Smooth muscle cell of the brain vasculature (primary cell): Measurements from ENCODE around the gene SOX1.

Experiments used
- DNase-seq: peaks from one replicate; pipeline ENCODE4 v3.0.0-alpha.2; 2012; ENCODE audit warnings: low read depth, low spot score

Gene SOX1

GRCh38 chr13:112067116-112067741, at the start of gene SOX1:
SOX1 (plus strand) TSS chr13:112067149; CDS start chr13:112067659, 510 bp downstream.
- no peak for DNase-seq

- DNase-seq = no peak
Measured at GRCh38 chr13:112024577-112024976, 42.4 kb upstream of the SOX1 start.

- no peak for DNase-seq
Measured at GRCh38 chr13:112027250-112027649, 39.7 kb upstream of the SOX1 start.

- DNase-seq = no peak
Measured at GRCh38 chr13:112028481-112028880, 38.5 kb upstream of the SOX1 start.

GRCh38 chr13:112029143-112029542, 37.8 kb upstream of the SOX1 start:
- no peak for DNase-seq

GRCh38 chr13:112032186-112032993, 34.6 kb upstream of the SOX1 start:
- no peak for DNase-seq

- DNase-seq = no peak
Measured at GRCh38 chr13:112034231-112034630, 32.7 kb upstream of the SOX1 start.

GRCh38 chr13:112034846-112035245, 32.1 kb upstream of the SOX1 start:
- DNase-seq = no peak

- DNase-seq = no peak
Measured at GRCh38 chr13:112042496-112042895, 24.5 kb upstream of the SOX1 start.

- DNase-seq = no peak
Measured at GRCh38 chr13:112052213-112052612, 14.7 kb upstream of the SOX1 start.

- DNase-seq = no peak
Measured at GRCh38 chr13:112053167-112053743, 13.7 kb upstream of the SOX1 start.

- no peak for DNase-seq
Measured at GRCh38 chr13:112053744-112054615, 13.0 kb upstream of the SOX1 start.

GRCh38 chr13:112054616-112055015, 12.3 kb upstream of the SOX1 start:
- DNase-seq = no peak

GRCh38 chr13:112055036-112055914, 11.7 kb upstream of the SOX1 start:
- no peak for DNase-seq

GRCh38 chr13:112055915-112056269, 11.1 kb upstream of the SOX1 start:
- DNase-seq = no peak

- no peak for DNase-seq
Measured at GRCh38 chr13:112056284-112056727, 10.6 kb upstream of the SOX1 start.

- no peak for DNase-seq
Measured at GRCh38 chr13:112056739-112057438, 10.1 kb upstream of the SOX1 start.

GRCh38 chr13:112057439-112057735, 9.6 kb upstream of the SOX1 start:
- DNase-seq = no peak

- no peak for DNase-seq
Measured at GRCh38 chr13:112057736-112058518, 9.0 kb upstream of the SOX1 start.

GRCh38 chr13:112058519-112058873, 8.5 kb upstream of the SOX1 start:
- no peak for DNase-seq
